SK-N-MC (cell line): ENCODE data around the gene BAZ1A.

Experiments used
- EZH2 ChIP-seq: fragments of 200-600 bp; sonication (generic); IDR thresholded peaks from one replicate; pipeline ENCODE4 v1.6.1; 2017; ENCODE audit warnings: antibody characterized with exemption
- FOXP2 ChIP-seq: optimal IDR thresholded peaks from 2 replicates; pipeline ENCODE3; 2011; ENCODE audit warnings: mild to moderate bottlenecking, moderate library complexity; ENCODE audit not compliant: insufficient read depth; ENCODE audit errors: extremely low read length, control extremely low read depth
- POLR2AphosphoS5 ChIP-seq: IDR thresholded peaks from 2 replicates; pipeline ENCODE4 v1.6.1; 2012; ENCODE audit warnings: mild to moderate bottlenecking, low read depth, low read length, borderline replicate concordance

- TF ChIP-seq POLR2AphosphoS5: no peak
- no peak for TF ChIP-seq EZH2
- no peak for TF ChIP-seq FOXP2
Measured at GRCh38 chr14:34781242-34781641, 93.9 kb downstream of the BAZ1A start.
